ENCODE measurements around the gene MISP. TPM values are rescaled to one million over a fixed set of nuclear protein-coding genes. Genes with fewer than 3 reads are reported as not detected.

Gene MISP
- polyA plus RNA-seq, 1 donor: 0.21 TPM

- no peak for DNase-seq
Observed at GRCh38 chr19:776549-776948, 25.6 kb downstream of the MISP start.

GRCh38 chr19:778910-779653, 28.2 kb downstream of the MISP start:
- DNase-seq: no peak

- no peak for DNase-seq
Observed at GRCh38 chr19:780935-781334, 30.0 kb downstream of the MISP start.

GRCh38 chr19:781800-782184, 30.9 kb downstream of the MISP start:
- no peak for DNase-seq

- DNase-seq: no peak
Observed at GRCh38 chr19:782185-782877, 31.4 kb downstream of the MISP start.

- DNase-seq: no peak
Observed at GRCh38 chr19:782878-783668, 32.2 kb downstream of the MISP start.

- no peak for DNase-seq
Observed at GRCh38 chr19:784541-784940, 33.6 kb downstream of the MISP start.

- DNase-seq: no peak
Observed at GRCh38 chr19:787536-787935, 36.6 kb downstream of the MISP start.

GRCh38 chr19:788686-788982, 37.7 kb downstream of the MISP start:
- no peak for DNase-seq

GRCh38 chr19:788983-789700, 38.2 kb downstream of the MISP start:
- DNase-seq: no peak

GRCh38 chr19:789701-790060, 38.8 kb downstream of the MISP start:
- no peak for DNase-seq

GRCh38 chr19:791007-791566, 40.2 kb downstream of the MISP start:
- no peak for DNase-seq

GRCh38 chr19:791567-792305, 40.8 kb downstream of the MISP start:
- no peak for DNase-seq

GRCh38 chr19:792306-792885, 41.5 kb downstream of the MISP start:
- no peak for DNase-seq

GRCh38 chr19:793806-794205, 42.9 kb downstream of the MISP start:
- DNase-seq: no peak

- DNase-seq: no peak
Observed at GRCh38 chr19:795073-795611, 44.2 kb downstream of the MISP start.

- no peak for DNase-seq
Observed at GRCh38 chr19:795691-796581, 45.0 kb downstream of the MISP start.

GRCh38 chr19:796692-797527, 46.0 kb downstream of the MISP start, which contains the start of gene PTBP1:
TSS of gene PTBP1 (plus strand) at chr19:797452. CDS start at chr19:797498, 46 bp downstream.
- peak; percentile 100 for DNase-seq

Measured in hindlimb muscle (tissue), 1 donor.